SKM-1 treated with dmso at 0.1 percent for 144 hours (cell line): ENCODE results near the gene ZNF100.
A peak's percentile ranks its signal among the peaks of the same experiment; 100 is the strongest.
"Not testable (repeated sequence)": the region's sequence is repeated elsewhere in the genome, so short reads cannot be mapped to it uniquely, and the experiment has no call there.

Experiments used
- DNase-seq: peaks from one replicate; lab custom pipeline; 2025; ENCODE audit not compliant: unreplicated experiment; lab: John Stamatoyannopoulos, UW

Gene ZNF100

DNA sequence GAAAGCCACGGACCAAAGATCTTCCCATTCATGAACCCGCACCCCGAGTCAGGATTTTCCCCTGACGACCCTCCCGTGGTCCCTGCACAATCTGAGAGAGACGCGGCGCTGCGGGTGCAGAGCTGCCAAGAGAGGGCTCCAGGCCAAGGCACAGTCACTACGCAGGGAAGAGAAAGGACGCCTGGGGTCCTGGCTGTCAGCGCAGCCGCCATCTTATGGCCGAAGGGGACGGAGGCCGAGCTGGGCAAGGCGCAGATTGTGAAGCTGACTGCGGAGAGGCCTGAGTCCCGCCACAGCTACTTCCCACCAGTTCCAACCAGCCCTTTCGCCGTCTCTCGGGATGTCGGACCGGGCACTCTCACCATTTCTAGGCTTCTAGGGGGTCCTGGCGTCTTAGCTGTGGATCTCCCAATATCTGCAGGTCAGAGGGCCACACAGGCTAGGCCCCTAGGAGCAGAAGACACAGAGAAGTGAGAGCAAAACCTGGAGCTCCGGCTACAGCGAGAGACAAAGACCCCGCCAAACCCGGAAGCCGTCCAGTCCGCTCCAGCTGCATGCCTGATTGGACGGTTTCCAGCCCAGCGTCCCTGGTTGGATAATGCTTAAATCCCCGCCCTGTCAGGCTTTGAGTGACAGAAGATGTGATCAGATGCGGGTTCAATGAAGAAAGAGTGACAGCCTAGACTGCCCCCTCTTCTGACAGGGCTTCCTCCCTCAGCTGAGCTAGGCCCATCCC, at the start of gene ZNF100:
TSS of gene ZNF100 (minus strand) at position 515 of the 736 bp plus-strand sequence. CDS start at position 365, 150 bp downstream.
- DNase-seq = peak; percentile 85

GRCh38 chr19:21812448-21812847, 45.1 kb upstream of the ZNF100 start:
- DNase-seq = no peak

DNA sequence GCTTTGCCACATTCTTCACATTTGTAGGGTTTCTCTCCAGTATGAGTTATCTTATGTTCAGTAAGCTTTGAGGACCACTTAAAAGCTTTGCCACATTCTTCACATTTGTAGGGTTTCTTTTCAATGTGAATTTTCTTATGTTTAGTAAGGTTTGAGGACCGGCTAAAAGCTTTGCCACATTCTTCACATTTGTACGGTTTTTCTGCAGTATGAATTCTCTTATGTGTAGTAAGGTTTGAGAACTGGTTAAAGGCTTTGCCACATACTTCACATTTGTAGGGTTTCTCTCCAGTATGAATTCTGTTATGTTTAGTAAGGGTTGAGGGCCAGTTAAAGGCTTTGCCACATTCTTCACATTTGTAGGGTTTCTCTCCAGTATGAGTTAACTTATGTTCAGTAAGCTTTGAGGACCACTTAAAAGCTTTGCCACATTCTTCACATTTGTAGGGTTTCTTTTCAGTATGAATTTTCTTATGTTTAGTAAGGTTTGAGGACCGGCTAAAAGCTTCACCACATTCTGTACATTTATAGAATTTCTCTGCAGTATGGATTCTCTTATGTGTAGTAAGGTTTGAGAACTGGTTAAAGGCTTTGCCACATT, 41.1 kb upstream of the ZNF100 start:
- DNase-seq = not testable (repeated sequence)

DNA sequence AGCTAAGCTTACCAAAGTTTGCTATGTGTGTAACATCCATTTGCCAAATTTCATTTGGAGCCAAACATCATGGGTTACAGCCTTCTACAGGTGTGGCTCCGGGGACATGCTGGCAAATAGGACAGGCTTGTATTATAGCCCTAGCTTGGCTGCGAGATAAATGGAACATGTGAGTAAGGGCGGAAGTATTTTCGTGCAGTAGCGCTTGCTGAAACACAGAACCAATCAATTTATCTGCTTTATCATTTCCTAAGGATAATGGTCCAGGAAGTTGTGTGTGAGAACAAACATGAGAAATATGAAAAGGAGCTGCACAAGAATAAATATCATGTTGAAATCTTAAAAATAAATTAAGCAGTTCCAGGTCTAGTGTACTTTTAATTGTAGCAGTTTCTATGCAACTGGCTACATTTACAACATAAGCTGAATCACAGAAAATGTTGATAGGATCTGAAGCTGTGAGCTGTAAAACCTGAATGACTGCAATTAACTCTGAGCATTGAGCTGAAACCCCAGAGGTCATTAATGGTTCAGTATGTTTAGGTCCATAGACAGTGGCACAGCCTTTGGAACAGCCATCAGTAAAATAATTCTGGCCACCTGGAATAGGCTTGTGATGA, 22.2 kb upstream of the ZNF100 start:
- DNase-seq = no peak

DNA sequence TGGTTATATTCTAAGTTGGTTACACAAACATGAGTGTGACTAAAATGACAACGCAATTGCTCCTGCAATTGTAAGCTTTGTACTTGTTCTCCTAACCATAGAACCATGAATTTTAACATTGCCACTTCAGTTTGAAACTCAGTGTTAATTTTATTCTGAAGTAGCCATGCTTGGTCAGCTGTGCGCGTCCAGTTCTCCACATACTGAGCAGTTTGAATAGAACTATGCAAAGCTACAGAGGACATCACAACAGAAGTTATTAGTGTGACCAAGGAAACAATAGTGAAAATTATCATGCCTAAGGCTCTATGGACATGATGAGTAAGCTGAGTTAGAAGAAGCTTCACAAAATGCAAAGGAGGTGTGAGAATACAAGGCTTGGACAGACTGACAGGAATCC, 19.6 kb upstream of the ZNF100 start:
- no peak for DNase-seq

- DNase-seq = not testable (repeated sequence)
Measured at GRCh38 chr19:21775792-21776191, 8.4 kb upstream of the ZNF100 start.

GRCh38 chr19:21766705-21767064, 694 bp downstream of the ZNF100 start:
- not testable (repeated sequence) for DNase-seq

- no peak for DNase-seq
Measured at GRCh38 chr19:21765151-21765550, 2.2 kb downstream of the ZNF100 start.

- DNase-seq = not testable (repeated sequence)
Measured at GRCh38 chr19:21761547-21761946, 5.8 kb downstream of the ZNF100 start.

DNA sequence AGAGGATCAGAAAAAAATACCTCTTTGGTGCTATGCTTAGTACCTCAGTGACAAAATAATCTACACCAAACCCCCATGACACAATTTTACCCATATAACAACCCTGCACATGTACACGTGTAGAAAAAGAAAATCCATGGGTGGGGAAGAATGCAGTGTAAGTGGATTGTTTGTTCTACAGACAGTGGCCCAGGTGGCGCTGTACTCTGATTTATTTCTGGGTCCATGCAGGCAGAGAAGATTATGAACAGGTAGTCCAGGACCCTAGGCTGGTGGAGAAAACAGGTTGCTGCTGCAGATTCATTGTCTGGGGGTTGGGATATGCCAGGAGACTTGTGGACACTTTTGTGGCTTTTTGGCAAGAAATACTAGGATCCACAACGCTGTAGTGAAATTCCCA, 9.1 kb downstream of the ZNF100 start:
- DNase-seq = no peak

GRCh38 chr19:21755555-21755954, 11.8 kb downstream of the ZNF100 start:
- DNase-seq = not testable (repeated sequence)

DNA sequence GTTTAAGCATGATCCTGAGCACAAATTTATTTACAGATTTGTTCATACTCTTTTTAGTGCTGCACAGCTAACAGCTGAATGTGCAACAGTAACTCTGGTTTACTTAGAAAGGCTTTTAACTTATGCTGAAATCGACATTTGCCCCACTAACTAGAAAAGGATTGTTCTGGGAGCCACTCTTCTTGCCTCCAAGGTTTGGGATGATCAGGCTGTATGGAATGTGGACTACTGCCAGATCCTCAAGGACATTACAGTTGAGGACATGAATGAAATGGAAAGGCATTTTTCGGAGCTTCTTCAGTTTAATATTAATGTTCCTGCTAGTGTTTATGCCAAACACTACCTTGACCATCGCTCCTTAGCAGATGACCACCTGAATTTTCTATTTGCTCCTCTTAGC, 16.0 kb downstream of the ZNF100 start:
- no peak for DNase-seq

DNA sequence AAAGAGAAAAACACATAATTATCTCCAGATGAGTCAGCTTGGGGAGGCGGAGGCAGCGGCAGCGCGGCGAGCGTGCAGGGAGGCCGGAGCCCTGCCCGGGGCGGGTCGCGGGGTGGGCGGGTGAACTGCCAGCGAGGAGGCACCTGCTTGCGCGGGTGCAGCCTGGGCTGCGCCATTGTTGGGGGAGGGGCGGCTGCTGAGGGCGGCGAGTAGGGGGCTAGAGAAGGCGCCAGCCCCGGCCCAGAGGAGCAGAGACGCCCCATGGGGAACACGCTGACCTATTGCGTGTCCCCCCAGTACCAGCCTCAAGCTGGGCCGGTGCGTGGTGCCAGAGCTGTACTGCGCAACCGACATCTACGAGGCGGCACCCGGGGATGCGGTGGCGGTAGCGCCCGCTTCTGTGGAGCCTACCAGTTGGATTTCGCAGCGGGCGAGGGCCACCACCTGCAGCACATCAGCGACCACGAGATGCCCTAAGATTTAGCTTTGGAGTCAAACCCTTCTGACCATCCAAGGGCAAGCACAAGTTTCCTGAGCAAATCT, 16.7 kb downstream of the ZNF100 start:
- DNase-seq = no peak

GRCh38 chr19:21749090-21749489, 18.3 kb downstream of the ZNF100 start:
- no peak for DNase-seq

- DNase-seq = no peak
Measured at GRCh38 chr19:21748088-21748487, 19.3 kb downstream of the ZNF100 start.

GRCh38 chr19:21740559-21740958, 26.8 kb downstream of the ZNF100 start:
- no peak for DNase-seq

- not testable (repeated sequence) for DNase-seq
Measured at GRCh38 chr19:21726942-21727747, 40.2 kb downstream of the ZNF100 start.

- no peak for DNase-seq
Measured at GRCh38 chr19:21713761-21714160, 53.6 kb downstream of the ZNF100 start.

DNA sequence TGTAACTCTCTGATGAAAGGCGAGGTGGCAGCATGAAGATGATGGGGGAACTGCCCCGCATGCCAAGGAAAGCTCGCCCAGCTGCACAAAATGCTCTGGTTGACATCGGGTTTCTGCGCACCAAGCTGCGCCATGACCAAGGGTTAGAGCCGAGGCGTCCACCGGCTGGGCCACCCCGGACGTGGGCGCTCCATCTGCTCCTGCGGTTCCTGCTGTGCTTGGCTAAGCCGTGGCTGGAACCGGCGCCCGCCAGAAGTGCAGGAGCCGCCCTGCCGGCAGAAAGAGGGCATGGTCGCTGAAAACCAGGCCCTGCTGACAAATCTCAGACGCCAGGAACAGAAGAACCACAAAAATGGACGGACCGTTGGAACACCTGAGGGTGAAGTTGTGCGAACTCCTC, 57.9 kb downstream of the ZNF100 start:
- no peak for DNase-seq

GRCh38 chr19:21707878-21708277, 59.5 kb downstream of the ZNF100 start:
- not testable (repeated sequence) for DNase-seq

GRCh38 chr19:21707065-21707464, 60.3 kb downstream of the ZNF100 start:
- DNase-seq = no peak
